Activated T-helper 1 cell treated with anti-CD3 and anti-CD28 coated beads, Interleukin-2, amount 50 U/mL, for 16 hours (primary cell): ENCODE measurements around the gene BABAM2.
"Not testable (repeated sequence)": the region's sequence is repeated elsewhere in the genome, so short reads cannot be mapped to it uniquely, and the experiment has no call there.

Experiments used
- DNase-seq, 2 donors: peaks; one replicate each; pipeline ENCODE4 v3.0.0-alpha.2; 2020; ENCODE audit warnings: low read depth in 1 of 2, low spot score in 1 of 2

The BABAM2 gene

GRCh38 chr2:27875089-27875881 lies 15.2 kb upstream of the BABAM2 start:
- DNase-seq = no peak

GRCh38 chr2:27878825-27879224 lies 11.7 kb upstream of the BABAM2 start:
- no peak for DNase-seq

- not testable (repeated sequence) for DNase-seq
These were observed 8.5 kb upstream of the BABAM2 start for GRCh38 chr2:27881815-27882583.

GRCh38 chr2:27882584-27882922 lies 8.0 kb upstream of the BABAM2 start:
- not testable (repeated sequence) for DNase-seq

- no peak for DNase-seq
These were observed 5.9 kb upstream of the BABAM2 start for GRCh38 chr2:27884601-27885000.

- no peak for DNase-seq
These were observed 5.3 kb upstream of the BABAM2 start for GRCh38 chr2:27885234-27885633.

- DNase-seq = no peak
These were observed 4.9 kb upstream of the BABAM2 start for GRCh38 chr2:27885661-27886060.

- no peak for DNase-seq
These were observed 4.2 kb upstream of the BABAM2 start for GRCh38 chr2:27886322-27886721.

GRCh38 chr2:27887111-27887510 lies 3.4 kb upstream of the BABAM2 start:
- DNase-seq = no peak

GRCh38 chr2:27887830-27888229 lies 2.7 kb upstream of the BABAM2 start:
- no peak for DNase-seq

GRCh38 chr2:27888790-27889189 lies 1.7 kb upstream of the BABAM2 start:
- no peak for DNase-seq

GRCh38 chr2:27889774-27890145 lies 769 bp upstream of the BABAM2 start:
- DNase-seq = no peak

GRCh38 chr2:27890924-27891672 lies 569 bp downstream of the BABAM2 start:
- DNase-seq = peak; percentile 57 to 73

GRCh38 chr2:27891673-27892105 lies 1.2 kb downstream of the BABAM2 start:
- no peak for DNase-seq

- DNase-seq = no peak
These were observed 2.5 kb downstream of the BABAM2 start for GRCh38 chr2:27893006-27893405.

GRCh38 chr2:27897717-27898116 lies 7.2 kb downstream of the BABAM2 start:
- no peak for DNase-seq

- DNase-seq = no peak
These were observed 10.7 kb downstream of the BABAM2 start for GRCh38 chr2:27901234-27901633.

GRCh38 chr2:27902098-27902497 lies 11.6 kb downstream of the BABAM2 start:
- no peak for DNase-seq

- no peak for DNase-seq
These were observed 12.5 kb downstream of the BABAM2 start for GRCh38 chr2:27903018-27903417.

GRCh38 chr2:27903649-27904404 lies 13.3 kb downstream of the BABAM2 start:
- no peak for DNase-seq

GRCh38 chr2:27904405-27904665 lies 13.8 kb downstream of the BABAM2 start:
- DNase-seq = no peak
